Measurements from ENCODE around the gene MT1A.

GRCh38 chr16:56628486-56629350 lies 9.7 kb upstream of the MT1A start:
- TF ChIP-seq CTCF (IDR thresholded peaks at IDR 0.05 in 2 of 3, conservative IDR thresholded peaks at IDR 0.05 in 1 of 3; ENCODE audit: borderline replicate concordance in 1 of 3, insufficient read depth in 1 of 3, low read depth in 2 of 3, low read length in 2 of 3) (no peak), RAD21 (IDR thresholded peaks at IDR 0.05; ENCODE audit: low read depth) (no peak), EGR1 (IDR thresholded peaks at IDR 0.05; ENCODE audit: low read depth) (no peak), CEBPB (IDR thresholded peaks at IDR 0.05; ENCODE audit: low read depth) (no peak), YY1 (IDR thresholded peaks at IDR 0.05; ENCODE audit: extremely low read depth, insufficient replicate concordance, low read depth, low read length) (no peak), EZH2phosphoT487 (IDR thresholded peaks at IDR 0.05; ENCODE audit: borderline replicate concordance) (no peak)

Data from HCT116 (cell line).